SK-N-SH (cell line): ENCODE measurements around the gene NAT8L. TPM values are rescaled to one million over a fixed set of nuclear protein-coding genes. Genes with fewer than 3 reads are reported as not detected.

Source experiments
- CTCF ChIA-PET: fragments of 300-600, 350-600 bp; formaldehyde crosslinking; extraction: SDS; loops from one replicate; lab custom pipeline; 2021; lab: Yijun Ruan, JAX
- POLR2A ChIA-PET: fragments of 350-600 bp; sonication (Branson Sonifier 250); formaldehyde crosslinking; extraction: SDS; loops from one replicate; lab custom pipeline; 2020; ENCODE audit warnings: antibody characterized with exemption, inconsistent platforms; lab: Yijun Ruan, JAX
- DNase-seq: peaks from one replicate; pipeline ENCODE4 v3.0.0; 2012
- H2AFZ ChIP-seq: fragments of 200-600 bp; sonication (generic); 2 replicates; pipeline ENCODE4 v1.8.1; 2016; ENCODE audit warnings: antibody characterized with exemption, mild to moderate bottlenecking, low read depth
- H3F3A ChIP-seq: fragments of 200-600 bp; sonication (generic); replicated peaks from 2 replicates; pipeline ENCODE3; 2016; ENCODE audit warnings: antibody characterized with exemption, mild to moderate bottlenecking; ENCODE audit not compliant: insufficient read depth
- H3K27ac ChIP-seq, 2 experiments: fragments of 200-500 bp in 1 of 2; fragments of 200-600 bp in 1 of 2; sonication (Bioruptor generic) in 1 of 2; sonication (generic), shearing (Covaris generic) in 1 of 2; 2 replicates each; pipeline versions ENCODE4 v1.5.1 to v1.6.1; 2014 to 2016; ENCODE audit warnings: low read depth in 2 of 2, inconsistent platforms in 1 of 2, low read length in 1 of 2, mild to moderate bottlenecking in 1 of 2, mixed read lengths in 1 of 2
- H3K27me3 ChIP-seq: fragments of 200-600 bp; sonication (generic), shearing (Covaris generic); 2 replicates; pipeline ENCODE4 v1.6.1; 2016; ENCODE audit warnings: mixed run types; ENCODE audit not compliant: insufficient read depth
- H3K36me3 ChIP-seq, 2 experiments: fragments of 200-500 bp in 1 of 2; fragments of 200-600 bp in 1 of 2; sonication (Bioruptor generic) in 1 of 2; sonication (generic) in 1 of 2; replicated peaks in 1 of 2; 2 replicates each; pipeline versions ENCODE3 to v1.5.1; 2014 to 2016; ENCODE audit warnings: low read length in 1 of 2, mild to moderate bottlenecking in 1 of 2; ENCODE audit not compliant: insufficient read depth in 2 of 2, control insufficient read depth in 1 of 2
- H3K4me1 ChIP-seq, 2 experiments: fragments of 200-500 bp in 1 of 2; fragments of 200-600 bp in 1 of 2; sonication (Bioruptor generic) in 1 of 2; sonication (generic), shearing (Covaris generic) in 1 of 2; 2 replicates each; pipeline versions ENCODE4 v1.5.1 to v1.6.1; 2014 to 2016; ENCODE audit warnings: low read depth in 1 of 2, low read length in 1 of 2, mixed run types in 1 of 2; ENCODE audit not compliant: insufficient read depth in 2 of 2, control insufficient read depth in 1 of 2
- H3K4me2 ChIP-seq: fragments of 200-600 bp; sonication (generic), shearing (Covaris generic); 2 replicates; pipeline ENCODE4 v1.6.1; 2017; ENCODE audit warnings: mixed run types
- H3K4me3 ChIP-seq, 2 experiments: fragments of 200-500 bp in 1 of 2; fragments of 200-600 bp in 1 of 2; sonication (Bioruptor generic) in 1 of 2; sonication (generic), shearing (Covaris generic) in 1 of 2; 2 replicates each; pipeline versions ENCODE4 v1.5.1 to v1.8.1; 2014 to 2016; ENCODE audit warnings: low read depth in 2 of 2, inconsistent platforms in 1 of 2, low read length in 1 of 2, mild to moderate bottlenecking in 1 of 2, mixed read lengths in 1 of 2, moderate library complexity in 1 of 2
- H3K79me2 ChIP-seq: fragments of 200-600 bp; sonication (generic); 2 replicates; pipeline ENCODE4 v1.8.1; 2017; ENCODE audit warnings: mild to moderate bottlenecking; ENCODE audit not compliant: insufficient read depth
- H3K9ac ChIP-seq: fragments of 200-600 bp; sonication (generic); 2 replicates; pipeline ENCODE4 v1.6.1; 2017; ENCODE audit warnings: mixed run types
- H3K9me2 ChIP-seq: fragments of 200-600 bp; sonication (generic); 2 replicates; pipeline ENCODE4 v1.6.1; 2017; ENCODE audit warnings: mixed run types
- H3K9me3 ChIP-seq: fragments of 200-600 bp; sonication (generic); 2 replicates; pipeline ENCODE4 v1.6.1; 2017; ENCODE audit warnings: mixed run types, mild to moderate bottlenecking, moderate library complexity
- H4K20me1 ChIP-seq: fragments of 200-600 bp; sonication (generic); 2 replicates; pipeline ENCODE4 v1.6.1; 2017; ENCODE audit warnings: mild to moderate bottlenecking, mixed run types; ENCODE audit not compliant: insufficient read depth
- CTCF ChIP-seq: fragments of 200-600 bp; sonication (generic); IDR thresholded peaks from 2 replicates; pipeline ENCODE4 v1.6.1; 2017; ENCODE audit warnings: antibody characterized with exemption, mild to moderate bottlenecking, moderate library complexity
- ELF1 ChIP-seq: IDR thresholded peaks from 2 replicates; pipeline ENCODE4 v1.4.0; 2012
- EP300 ChIP-seq, 2 experiments: IDR thresholded peaks; 2 replicates each; pipeline versions ENCODE4 v1.4.0 to v1.6.1; 2012; ENCODE audit warnings: borderline replicate concordance in 1 of 2, low read depth in 1 of 2, low read length in 1 of 2
- FOSL2 ChIP-seq: IDR thresholded peaks from 2 replicates; pipeline ENCODE4 v1.4.0; 2012; ENCODE audit warnings: low read depth, mild to moderate bottlenecking, moderate library complexity, borderline replicate concordance
- JUND ChIP-seq: IDR thresholded peaks from 2 replicates; pipeline ENCODE4 v1.4.0; 2012
- MAX ChIP-seq: IDR thresholded peaks from 2 replicates; pipeline ENCODE4 v1.4.0; 2012; ENCODE audit warnings: low read depth
- NFIC ChIP-seq: IDR thresholded peaks from 2 replicates; pipeline ENCODE4 v1.4.0; 2012; ENCODE audit warnings: borderline replicate concordance
- PBX3 ChIP-seq: IDR thresholded peaks from 2 replicates; pipeline ENCODE4; 2012
- REST ChIP-seq: IDR thresholded peaks from 2 replicates; pipeline ENCODE4 v1.6.1; 2012; ENCODE audit warnings: mild to moderate bottlenecking, low read depth, low read length, moderate library complexity
- RFX5 ChIP-seq: IDR thresholded peaks from 2 replicates; pipeline ENCODE4 v1.6.1; 2012; ENCODE audit warnings: mild to moderate bottlenecking, improper control_type of control experiment, low read length
- SIN3A ChIP-seq: IDR thresholded peaks from 2 replicates; pipeline ENCODE4 v1.6.1; 2012; ENCODE audit warnings: low read depth, mild to moderate bottlenecking, low read length, moderate library complexity, borderline replicate concordance
- TAF1 ChIP-seq: IDR thresholded peaks from 2 replicates; pipeline ENCODE4 v1.6.1; 2012; ENCODE audit warnings: low read depth, mild to moderate bottlenecking, low read length, moderate library complexity, borderline replicate concordance
- TEAD4 ChIP-seq: IDR thresholded peaks from 2 replicates; pipeline ENCODE4 v1.4.0; 2012; ENCODE audit warnings: mild to moderate bottlenecking, borderline replicate concordance; ENCODE audit not compliant: insufficient read depth
- USF1 ChIP-seq: IDR thresholded peaks from 2 replicates; pipeline ENCODE4 v1.4.0; 2012; ENCODE audit warnings: low read depth, borderline replicate concordance
- WGBS: methylation state at CpG from one replicate; pipeline ENCODE4 v1.1.6; 2017; ENCODE audit warnings: low lambda C conversion rate; 5-methylcytosine and 5-hydroxymethylcytosine counted together
- polyA plus RNA-seq, 3 experiments: library from polyadenylated mRNA; depleted of rRNA; stranded (reverse); fragments of >200 nt; gene quantifications; 2 replicates each; pipeline ENCODE4 v1.2.3, GENCODE V29; 2012

Gene NAT8L
- polyA plus RNA-seq, 1 of the 3 experiments (the other 2 are of a cell fraction) = 0.43 TPM

GRCh38 chr4:2096073-2096609, 37.0 kb downstream of the NAT8L start:
- no peaks in the 10 kb centered on the region for H3K79me2 ChIP-seq
- H3K9ac ChIP-seq = no peak overlapping the region
- DNase-seq = no peak
- H3K4me1 ChIP-seq = no peaks in the 10 kb centered on the region
- POLR2A ChIA-PET = no interaction called here
- no peak for TF ChIP-seq REST
- no peak for TF ChIP-seq CTCF
- TF ChIP-seq RFX5 = no peak
- TF ChIP-seq TEAD4 = no peak
- TF ChIP-seq FOSL2 = no peak
- no peak for TF ChIP-seq EP300 (IDR thresholded peaks at IDR 0.05; ENCODE audit: borderline replicate concordance in 1 of 2, low read depth in 1 of 2, low read length in 1 of 2)
- TF ChIP-seq TAF1 = no peak
- no peak for TF ChIP-seq ELF1
- no peak for TF ChIP-seq NFIC
- no peak for TF ChIP-seq MAX
- TF ChIP-seq JUND = no peak
- no peak for TF ChIP-seq SIN3A
- TF ChIP-seq PBX3 = no peak
- no peak for TF ChIP-seq USF1
- TF ChIP-seq, all 33 proteins: peak for 0
- H3K9me3 ChIP-seq = no peaks in the 10 kb centered on the region
- no peak overlapping the region for H3K4me3 ChIP-seq
- H3K4me2 ChIP-seq = no peak overlapping the region
- H3K27ac ChIP-seq = no peak overlapping the region
- no peaks in the 10 kb centered on the region for H3K9me2 ChIP-seq
- H3F3A ChIP-seq = no peaks in the 10 kb centered on the region
- WGBS = 44% methylated on average over 7 of the region's 7 CpGs
- no peak overlapping the region for H2AFZ ChIP-seq
- CTCF ChIA-PET = no interaction called here
- no peaks in the 10 kb centered on the region for H3K36me3 ChIP-seq
- no peaks in the 10 kb centered on the region for H4K20me1 ChIP-seq
- H3K27me3 ChIP-seq = no peaks in the 10 kb centered on the region
